Measurements from ENCODE around the gene CFAP97D2. TPM values are rescaled to one million over a fixed set of nuclear protein-coding genes. Genes with fewer than 3 reads are reported as not detected.
"Not testable (repeated sequence)": the region's sequence is repeated elsewhere in the genome, so short reads cannot be mapped to it uniquely, and the experiment has no call there.

CFAP97D2 gene
- total RNA-seq, 1 donor from 2014 or later = not detected

- Mint-ChIP-seq H3K27me3 (peaks cover 4% of the 10 kb centered on the region), H3K4me3 (no peak overlapping the region), H3K27ac (no peak overlapping the region), H3K4me1 (no peaks in the 10 kb centered on the region), H3K9me3 (peaks cover 11% of the 10 kb centered on the region), H3K36me3 (ENCODE audit: low read depth) (peaks cover 1% of the 10 kb centered on the region)
- intact Hi-C loops (cut with micrococcal nuclease) = no loop called here
- no peak for DNase-seq
These were observed 4.5 kb upstream of the CFAP97D2 start for GRCh38 chr13:114174529-114174961.

- H3K4me1 Mint-ChIP-seq; DNase-seq; H3K36me3 Mint-ChIP-seq (ENCODE audit: low read depth); H3K4me3 Mint-ChIP-seq; intact Hi-C loops (cut with micrococcal nuclease): not testable (repeated sequence)
- H3K27ac Mint-ChIP-seq = peak overlapping the region; percentile 51
- H3K9me3 Mint-ChIP-seq = peaks cover 11% of the 10 kb centered on the region
- peaks cover 12% of the 10 kb centered on the region for H3K27me3 Mint-ChIP-seq
These were observed 2.6 kb upstream of the CFAP97D2 start for GRCh38 chr13:114176359-114176902.

GRCh38 chr13:114177245-114178010 is 1.6 kb upstream of the CFAP97D2 start:
- Mint-ChIP-seq H3K9me3 (peaks cover 11% of the 10 kb centered on the region), H3K4me1 (peaks cover 2% of the 10 kb centered on the region), H3K27me3 (peaks cover 14% of the 10 kb centered on the region), H3K27ac (no peak overlapping the region), H3K36me3 (ENCODE audit: low read depth) (peaks cover 4% of the 10 kb centered on the region), H3K4me3 (no peak overlapping the region)
- intact Hi-C loops (cut with micrococcal nuclease) = no loop called here
- no peak for DNase-seq

- intact Hi-C loops (cut with micrococcal nuclease) = no loop called here
- Mint-ChIP-seq H3K36me3 (ENCODE audit: low read depth) (peaks cover 3% of the 10 kb centered on the region), H3K4me3 (no peak overlapping the region), H3K27me3 (peaks cover 21% of the 10 kb centered on the region), H3K4me1 (peaks cover 2% of the 10 kb centered on the region), H3K27ac (no peak overlapping the region), H3K9me3 (peaks cover 29% of the 10 kb centered on the region)
- DNase-seq = no peak
These were observed 6.3 kb downstream of the CFAP97D2 start for GRCh38 chr13:114185182-114185971.

- Mint-ChIP-seq H3K27ac (peak overlapping the region; percentile 63), H3K4me3 (no peak overlapping the region), H3K36me3 (ENCODE audit: low read depth) (peaks cover 2% of the 10 kb centered on the region), H3K4me1 (peaks cover 7% of the 10 kb centered on the region), H3K9me3 (peaks cover 16% of the 10 kb centered on the region), H3K27me3 (peaks cover 22% of the 10 kb centered on the region)
- peak; percentile 59 for DNase-seq
- intact Hi-C loops (cut with micrococcal nuclease) = no loop called here
These were observed 15.8 kb downstream of the CFAP97D2 start for GRCh38 chr13:114194853-114195252.

- intact Hi-C loops (cut with micrococcal nuclease) = no loop called here
- no peak for DNase-seq
- peaks cover 5% of the 10 kb centered on the region for H3K9me3 Mint-ChIP-seq
- peaks cover 10% of the 10 kb centered on the region for H3K27me3 Mint-ChIP-seq
- no peaks in the 10 kb centered on the region for H3K36me3 Mint-ChIP-seq (ENCODE audit: low read depth)
- peak overlapping the region; percentile 34 for H3K27ac Mint-ChIP-seq
- H3K4me1 Mint-ChIP-seq = peaks cover 7% of the 10 kb centered on the region
- no peak overlapping the region for H3K4me3 Mint-ChIP-seq
These were observed 17.6 kb downstream of the CFAP97D2 start for GRCh38 chr13:114196629-114197028.

GRCh38 chr13:114198556-114198955 is 19.5 kb downstream of the CFAP97D2 start:
- no peaks in the 10 kb centered on the region for H3K36me3 Mint-ChIP-seq (ENCODE audit: low read depth)
- no peak overlapping the region for H3K4me3 Mint-ChIP-seq
- H3K9me3 Mint-ChIP-seq = peaks cover 5% of the 10 kb centered on the region
- no peak overlapping the region for H3K27ac Mint-ChIP-seq
- intact Hi-C loops (cut with micrococcal nuclease) = no loop called here
- no peak for DNase-seq
- peaks cover 5% of the 10 kb centered on the region for H3K27me3 Mint-ChIP-seq
- H3K4me1 Mint-ChIP-seq = peaks cover 13% of the 10 kb centered on the region

- H3K36me3 Mint-ChIP-seq (ENCODE audit: low read depth); H3K27ac Mint-ChIP-seq; H3K9me3 Mint-ChIP-seq; DNase-seq; intact Hi-C loops (cut with micrococcal nuclease); H3K27me3 Mint-ChIP-seq; H3K4me3 Mint-ChIP-seq: not testable (repeated sequence)
- peaks cover 11% of the 10 kb centered on the region for H3K4me1 Mint-ChIP-seq
These were observed 20.5 kb downstream of the CFAP97D2 start for GRCh38 chr13:114199526-114199925.

- intact Hi-C loops (cut with micrococcal nuclease) = no loop called here
- Mint-ChIP-seq H3K9me3 (peaks cover 5% of the 10 kb centered on the region), H3K36me3 (ENCODE audit: low read depth) (no peaks in the 10 kb centered on the region), H3K27me3 (peaks cover 9% of the 10 kb centered on the region), H3K4me1 (peaks cover 12% of the 10 kb centered on the region), H3K27ac (no peak overlapping the region), H3K4me3 (no peak overlapping the region)
- DNase-seq = no peak
These were observed 20.9 kb downstream of the CFAP97D2 start for GRCh38 chr13:114199954-114200353.

- no peak overlapping the region for H3K4me3 Mint-ChIP-seq
- H3K4me1 Mint-ChIP-seq = peaks cover 9% of the 10 kb centered on the region
- DNase-seq = peak; percentile 45
- no peaks in the 10 kb centered on the region for H3K36me3 Mint-ChIP-seq (ENCODE audit: low read depth)
- H3K27ac Mint-ChIP-seq = no peak overlapping the region
- H3K9me3 Mint-ChIP-seq = peaks cover 5% of the 10 kb centered on the region
- peaks cover 9% of the 10 kb centered on the region for H3K27me3 Mint-ChIP-seq
- intact Hi-C loops (cut with micrococcal nuclease) = no loop called here
These were observed 21.4 kb downstream of the CFAP97D2 start for GRCh38 chr13:114200399-114200911.

- intact Hi-C loops (cut with micrococcal nuclease) = no loop called here
- no peak overlapping the region for H3K4me3 Mint-ChIP-seq
- no peaks in the 10 kb centered on the region for H3K36me3 Mint-ChIP-seq (ENCODE audit: low read depth)
- peaks cover 4% of the 10 kb centered on the region for H3K9me3 Mint-ChIP-seq
- H3K4me1 Mint-ChIP-seq = peaks cover 9% of the 10 kb centered on the region
- peaks cover 7% of the 10 kb centered on the region for H3K27me3 Mint-ChIP-seq
- peak; percentile 53 for DNase-seq
- H3K27ac Mint-ChIP-seq = no peak overlapping the region
These were observed 23.5 kb downstream of the CFAP97D2 start for GRCh38 chr13:114202581-114202980.

GRCh38 chr13:114203536-114203935 is 24.5 kb downstream of the CFAP97D2 start:
- DNase-seq = peak; percentile 66
- Mint-ChIP-seq H3K36me3 (ENCODE audit: low read depth) (no peaks in the 10 kb centered on the region), H3K27ac (no peak overlapping the region), H3K4me1 (peaks cover 9% of the 10 kb centered on the region), H3K4me3 (no peak overlapping the region), H3K9me3 (peaks cover 4% of the 10 kb centered on the region), H3K27me3 (peaks cover 7% of the 10 kb centered on the region)
- intact Hi-C loops (cut with micrococcal nuclease) = no loop called here

GRCh38 chr13:114204894-114205293 is 25.8 kb downstream of the CFAP97D2 start:
- peaks cover 11% of the 10 kb centered on the region for H3K27me3 Mint-ChIP-seq
- peaks cover 9% of the 10 kb centered on the region for H3K4me1 Mint-ChIP-seq
- intact Hi-C loops (cut with micrococcal nuclease) = no loop called here
- no peak overlapping the region for H3K4me3 Mint-ChIP-seq
- no peak overlapping the region for H3K27ac Mint-ChIP-seq
- no peaks in the 10 kb centered on the region for H3K36me3 Mint-ChIP-seq (ENCODE audit: low read depth)
- peaks cover 4% of the 10 kb centered on the region for H3K9me3 Mint-ChIP-seq
- no peak for DNase-seq

- no peak overlapping the region for H3K27ac Mint-ChIP-seq
- DNase-seq = no peak
- intact Hi-C loops (cut with micrococcal nuclease) = no loop called here
- peaks cover 28% of the 10 kb centered on the region for H3K27me3 Mint-ChIP-seq
- H3K9me3 Mint-ChIP-seq = peaks cover 4% of the 10 kb centered on the region
- H3K4me1 Mint-ChIP-seq = peaks cover 6% of the 10 kb centered on the region
- H3K36me3 Mint-ChIP-seq (ENCODE audit: low read depth) = no peaks in the 10 kb centered on the region
- no peak overlapping the region for H3K4me3 Mint-ChIP-seq
These were observed 29.1 kb downstream of the CFAP97D2 start for GRCh38 chr13:114208134-114208533.

All from activated CD4-positive, alpha-beta T cell treated with anti-CD3 and anti-CD28 coated beads, Interleukin-2, amount 10 ng/mL, durations not matched to agents 24 days and 14 days (primary cell).